Keratinocyte (primary cell): ENCODE results near the gene CHMP4B.

Source experiments
- CTCF ChIP-seq, 3 experiments: IDR thresholded peaks in 1 of 3; conservative IDR thresholded peaks in 1 of 3; optimal IDR thresholded peaks in 1 of 3; 2 replicates in 2 of 3; 3 replicates in 1 of 3; pipeline versions ENCODE3 to v1.5.1; 2011; ENCODE audit warnings: low read length in 3 of 3, mild to moderate bottlenecking in 3 of 3, moderate library complexity in 2 of 3, control low read depth in 1 of 3, inconsistent platforms in 1 of 3; ENCODE audit not compliant: insufficient read depth in 2 of 3; ENCODE audit errors: extremely low read depth in 1 of 3
- EZH2 ChIP-seq: IDR thresholded peaks from one replicate; pipeline ENCODE4 v1.6.1; 2012; ENCODE audit warnings: inconsistent platforms, mild to moderate bottlenecking, low read length, moderate library complexity

DNA sequence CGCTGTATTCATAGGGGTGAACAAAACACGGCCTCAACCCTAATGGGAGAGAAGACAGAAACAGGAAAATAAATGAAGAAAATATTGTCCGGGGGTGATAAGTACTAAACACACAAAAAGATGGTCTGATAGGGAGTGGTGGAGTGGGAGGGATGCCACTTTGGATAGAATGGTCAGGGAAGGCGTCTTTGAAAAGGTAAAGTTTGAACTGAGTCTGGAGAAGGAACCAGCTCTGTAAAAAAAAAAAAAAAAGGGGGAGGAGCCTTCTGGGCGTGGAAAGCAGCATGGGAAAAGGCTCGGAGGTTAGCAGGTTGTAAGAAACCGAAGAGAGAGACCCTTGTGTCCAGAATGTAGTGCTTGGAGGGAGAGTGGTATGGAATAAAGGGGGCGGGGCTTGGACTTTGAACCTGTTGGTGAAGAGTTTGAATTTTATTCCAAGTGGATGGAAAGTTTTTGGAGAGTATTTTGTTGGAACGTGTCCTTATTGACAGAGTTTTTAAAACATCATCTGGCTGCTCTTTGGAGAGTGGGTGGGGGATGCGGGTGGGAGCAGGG lies 1.8 kb downstream of the CHMP4B start:
- no peak for TF ChIP-seq CTCF (optimal IDR thresholded peaks at IDR 0.05 in 1 of 3, IDR thresholded peaks at IDR 0.05 in 1 of 3, conservative IDR thresholded peaks at IDR 0.05 in 1 of 3; ENCODE audit: extremely low read depth in 1 of 3, insufficient read depth in 2 of 3, low read length in 3 of 3)
- no peak for TF ChIP-seq EZH2
